Kidney (tissue), 14 donors: ENCODE data around the gene ZNF664. TPM values are rescaled to one million over a fixed set of nuclear protein-coding genes. Genes with fewer than 3 reads are reported as not detected.

Experiments
- DNase-seq, 5 donors: peaks; one replicate each; pipeline ENCODE4 v3.0.0-alpha.2; 2013 to 2020
- FAIRE-seq: peaks from 2 replicates; lab custom pipeline; 2012; peaks lifted over from hg19 to GRCh38; lab: Jason Lieb, UNC
- H3K27ac ChIP-seq, 2 donors: one replicate each; pipeline ENCODE4 v1.7.0; 2013; ENCODE audit warnings: low read depth in 2 of 2, low read length in 2 of 2, inconsistent platforms in 1 of 2
- H3K27me3 ChIP-seq: one replicate; pipeline ENCODE4 v1.7.1; 2013; ENCODE audit warnings: low read length, inconsistent platforms; ENCODE audit not compliant: control insufficient read depth, insufficient read depth
- H3K36me3 ChIP-seq, 3 donors: one replicate each; pipeline versions ENCODE4 v1.7.0 to v1.7.1; 2013; ENCODE audit warnings: low read length in 3 of 3, control low read depth in 1 of 3, inconsistent platforms in 1 of 3; ENCODE audit not compliant: insufficient read depth in 3 of 3, control insufficient read depth in 2 of 3
- H3K4me1 ChIP-seq, 3 donors: one replicate each; pipeline versions ENCODE4 v1.7.0 to v1.7.1; 2013; ENCODE audit warnings: low read length in 3 of 3, inconsistent platforms in 1 of 3, low read depth in 1 of 3; ENCODE audit not compliant: control insufficient read depth in 2 of 3, insufficient read depth in 2 of 3
- H3K4me3 ChIP-seq, 3 donors: one replicate each; pipeline versions ENCODE4 v1.7.0 to v1.8.1; 2013; ENCODE audit warnings: low read length in 3 of 3, control low read depth in 1 of 3, inconsistent platforms in 1 of 3
- H3K9ac ChIP-seq, 3 donors: one replicate each; pipeline versions ENCODE4 v1.7.0 to v1.7.1; 2013; ENCODE audit warnings: low read length in 3 of 3, control low read depth in 1 of 3, inconsistent platforms in 1 of 3
- H3K9me3 ChIP-seq, 3 donors: one replicate each; pipeline versions ENCODE4 v1.7.0 to v1.7.1; 2013; ENCODE audit warnings: low read length in 3 of 3, control low read depth in 1 of 3, inconsistent platforms in 1 of 3; ENCODE audit not compliant: control insufficient read depth in 2 of 3, insufficient read depth in 1 of 3
- intact Hi-C: fragments of 100-400 bp; cut with DNase I; formaldehyde crosslinking; loops from one replicate; pipeline ENCODE4 v1.11.1; 2022
- polyA plus RNA-seq: library from polyadenylated mRNA; stranded (reverse); fragments of 350-450 nt; fragmentation: Illumina TruSeq; extraction: RNeasy Lipid Tissue Mini Kit (QIAGEN cat#74804); gene quantifications from one replicate; pipeline ENCODE4 v1.2.3, GENCODE V29; 2014; ENCODE audit warnings: low read depth, low replicate concordance; ENCODE audit not compliant: insufficient read depth
- total RNA-seq: library from RNA; stranded (reverse); fragmentation: NEBNext Ultra II Directional; extraction: Animal tissue kit (Norgen Biotek cat#: 25700); gene quantifications from one replicate; pipeline ENCODE4 v1.2.1, GENCODE V29; 2021
- TF ChIP-seq, protein P1 (sequence below): IDR thresholded peaks from 3 replicates; pipeline ENCODE4 v1.5.1; 2012; ENCODE audit warnings: mild to moderate bottlenecking, moderate library complexity, borderline replicate concordance; ENCODE audit not compliant: insufficient read depth; ENCODE audit errors: extremely low read depth
- donor health status: control.
- donor health status: control.
- donor health status: control.
- donor health status: control.
- donor health status: control.
- donor health status: DM: yes; HTN: yes; CAD: no.
- donor health status: Normal renal cell carcinoma (clear cell type).

Gene ZNF664
- total and polyA plus RNA-seq, 2 donors from 2014 or later = 44.9 to 104 TPM

DNA sequence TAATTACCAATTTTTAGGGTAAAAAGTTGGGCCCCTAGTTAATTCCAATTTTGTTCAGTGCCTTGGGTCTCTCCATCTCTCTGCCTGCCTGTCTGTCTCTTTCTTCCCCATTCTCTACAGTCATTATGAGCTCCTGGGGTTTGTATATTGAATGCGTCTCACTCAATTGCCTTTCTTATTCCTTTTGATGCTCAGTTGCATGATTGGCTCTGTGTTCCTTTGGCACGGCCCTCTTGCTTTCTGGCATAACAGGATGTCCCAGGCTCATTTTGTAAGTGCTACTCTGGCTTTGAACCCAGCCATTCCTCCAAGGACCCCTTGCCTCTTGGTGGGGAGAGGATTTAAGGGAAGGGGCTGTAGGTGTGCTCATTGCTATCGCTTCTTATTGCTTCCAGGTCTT is 35.6 kb downstream of the ZNF664 start:
- Histone ChIP-seq H3K27me3 (no peaks in the 10 kb centered on the region), H3K4me3 (no peak overlapping the region), H3K4me1 (peaks cover 0 to 8% (median 7%) of the 10 kb centered on the region in 3 donors), H3K36me3 (peaks cover 15 to 32% (median 15%) of the 10 kb centered on the region in 3 donors), H3K9me3 (no peaks in the 10 kb centered on the region), H3K27ac (no peak overlapping the region), H3K9ac (no peak overlapping the region)
- DNase-seq = no peak
- TF ChIP-seq, protein P1, sequence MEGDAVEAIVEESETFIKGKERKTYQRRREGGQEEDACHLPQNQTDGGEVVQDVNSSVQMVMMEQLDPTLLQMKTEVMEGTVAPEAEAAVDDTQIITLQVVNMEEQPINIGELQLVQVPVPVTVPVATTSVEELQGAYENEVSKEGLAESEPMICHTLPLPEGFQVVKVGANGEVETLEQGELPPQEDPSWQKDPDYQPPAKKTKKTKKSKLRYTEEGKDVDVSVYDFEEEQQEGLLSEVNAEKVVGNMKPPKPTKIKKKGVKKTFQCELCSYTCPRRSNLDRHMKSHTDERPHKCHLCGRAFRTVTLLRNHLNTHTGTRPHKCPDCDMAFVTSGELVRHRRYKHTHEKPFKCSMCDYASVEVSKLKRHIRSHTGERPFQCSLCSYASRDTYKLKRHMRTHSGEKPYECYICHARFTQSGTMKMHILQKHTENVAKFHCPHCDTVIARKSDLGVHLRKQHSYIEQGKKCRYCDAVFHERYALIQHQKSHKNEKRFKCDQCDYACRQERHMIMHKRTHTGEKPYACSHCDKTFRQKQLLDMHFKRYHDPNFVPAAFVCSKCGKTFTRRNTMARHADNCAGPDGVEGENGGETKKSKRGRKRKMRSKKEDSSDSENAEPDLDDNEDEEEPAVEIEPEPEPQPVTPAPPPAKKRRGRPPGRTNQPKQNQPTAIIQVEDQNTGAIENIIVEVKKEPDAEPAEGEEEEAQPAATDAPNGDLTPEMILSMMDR = no peak
- FAIRE-seq = no peak
- intact Hi-C loops = no loop called here

DNA sequence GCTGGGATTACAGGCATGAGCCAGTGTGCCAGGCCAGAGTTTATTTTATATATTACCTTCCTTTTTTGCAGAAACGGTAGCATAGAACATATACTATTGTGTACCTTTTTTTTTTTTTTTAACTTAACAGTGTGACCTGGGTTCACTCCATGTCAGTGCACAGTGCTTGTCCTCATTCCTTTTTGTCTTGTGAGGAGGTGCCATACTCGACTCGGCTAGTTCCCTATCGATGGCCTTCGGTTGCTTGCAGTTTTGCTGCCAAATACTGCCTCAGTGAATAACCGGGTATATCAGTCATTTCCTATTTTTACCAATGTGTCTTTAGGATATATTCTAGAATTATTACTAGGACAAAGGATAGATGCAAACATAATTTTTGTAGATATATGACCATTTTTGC is 36.8 kb downstream of the ZNF664 start:
- Histone ChIP-seq H3K9ac (no peak overlapping the region), H3K9me3 (no peaks in the 10 kb centered on the region), H3K4me3 (no peak overlapping the region), H3K4me1 (peaks cover 0 to 7% (median 6%) of the 10 kb centered on the region in 3 donors), H3K27me3 (no peaks in the 10 kb centered on the region), H3K27ac (no peak overlapping the region), H3K36me3 (peaks cover 15 to 25% (median 15%) of the 10 kb centered on the region in 3 donors)
- TF ChIP-seq, protein P1 = no peak
- FAIRE-seq (no peak), DNase-seq (no peak)
- intact Hi-C loops = no loop called here

- Histone ChIP-seq H3K9me3 (no peaks in the 10 kb centered on the region), H3K27me3 (no peaks in the 10 kb centered on the region), H3K4me1 (peaks cover 2 to 8% (median 7%) of the 10 kb centered on the region in 3 donors), H3K36me3 (peaks cover 15 to 25% (median 15%) of the 10 kb centered on the region in 3 donors), H3K4me3 (no peak overlapping the region), H3K27ac (no peak overlapping the region), H3K9ac (no peak overlapping the region)
- TF ChIP-seq, protein P1 = no peak
- FAIRE-seq (no peak), DNase-seq (no peak)
- intact Hi-C loops = no loop called here
Observed at GRCh38 chr12:124010687-124011086, 37.7 kb downstream of the ZNF664 start.
